ENCODE results near the gene RAC3.

Gene RAC3

DNA sequence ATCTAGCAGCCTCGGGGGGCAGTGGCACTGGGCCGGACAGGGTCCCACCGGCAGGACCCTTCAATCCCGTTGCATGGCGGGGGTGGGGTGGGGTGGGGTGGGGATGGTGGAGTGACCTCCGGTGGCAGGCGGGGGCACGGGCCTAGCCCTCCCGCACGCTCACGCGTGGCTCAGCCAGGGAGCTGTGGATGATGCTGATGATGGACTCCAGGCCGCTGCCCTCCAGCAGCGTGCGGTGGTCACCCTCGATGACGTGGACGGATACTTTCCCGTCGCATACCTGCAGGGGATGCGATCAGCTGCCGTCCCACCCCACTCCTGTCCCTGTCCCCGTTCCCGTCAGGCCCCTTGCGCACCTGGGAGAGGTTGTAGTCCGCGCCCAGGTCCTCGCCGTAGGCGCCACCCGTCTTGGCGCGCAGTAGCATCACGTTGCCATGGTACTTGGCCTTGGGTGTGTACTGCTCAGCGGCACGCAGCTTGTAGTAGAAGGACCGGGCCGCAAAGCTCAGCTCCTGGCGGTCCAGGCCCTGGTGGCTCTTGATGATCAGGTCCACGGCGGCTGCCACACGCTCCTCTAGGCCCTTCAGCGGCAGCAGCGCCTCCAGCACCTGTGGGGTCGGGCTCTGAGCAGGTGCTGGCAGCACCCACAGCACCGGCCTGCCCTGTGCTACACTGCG lies 47.7 kb downstream of the RAC3 start:
- no peak for DNase-seq

DNA sequence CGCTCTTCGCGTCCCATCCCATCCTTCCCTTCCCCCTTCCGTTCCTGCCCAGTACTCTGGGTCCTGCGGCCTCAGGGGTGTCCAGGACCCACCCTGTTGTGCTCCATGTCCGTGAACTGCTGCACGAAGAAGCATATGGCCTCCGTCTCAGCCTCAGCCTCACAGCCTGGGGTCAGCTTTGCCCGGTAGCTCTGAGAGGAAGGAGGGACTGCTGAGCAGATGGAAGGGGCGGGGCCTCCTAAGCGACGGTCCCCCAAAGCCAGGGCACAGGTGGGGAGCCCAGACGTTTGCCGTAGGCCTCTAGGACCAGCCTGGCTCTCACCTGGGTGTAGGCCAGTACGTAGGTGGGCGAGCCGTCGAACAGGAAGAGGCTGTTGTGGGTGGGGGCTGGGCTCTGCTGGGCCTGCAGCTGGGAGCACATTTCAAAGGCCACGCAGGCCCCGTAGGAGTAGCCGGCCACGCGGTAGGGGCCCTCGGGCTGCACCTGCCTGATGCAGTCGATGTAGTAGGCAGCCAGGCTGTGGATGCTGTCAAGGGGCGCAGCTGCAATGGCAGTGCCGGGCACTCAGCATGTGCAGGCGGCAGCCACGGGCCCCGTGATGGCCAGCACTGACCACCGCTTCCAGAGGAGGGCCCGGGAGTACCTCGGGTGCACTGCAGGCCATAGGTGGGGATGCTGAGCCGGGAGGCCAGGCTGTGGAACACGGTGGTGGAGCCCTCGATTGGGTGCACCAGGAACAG lies 48.7 kb downstream of the RAC3 start:
- DNase-seq = no peak

DNA sequence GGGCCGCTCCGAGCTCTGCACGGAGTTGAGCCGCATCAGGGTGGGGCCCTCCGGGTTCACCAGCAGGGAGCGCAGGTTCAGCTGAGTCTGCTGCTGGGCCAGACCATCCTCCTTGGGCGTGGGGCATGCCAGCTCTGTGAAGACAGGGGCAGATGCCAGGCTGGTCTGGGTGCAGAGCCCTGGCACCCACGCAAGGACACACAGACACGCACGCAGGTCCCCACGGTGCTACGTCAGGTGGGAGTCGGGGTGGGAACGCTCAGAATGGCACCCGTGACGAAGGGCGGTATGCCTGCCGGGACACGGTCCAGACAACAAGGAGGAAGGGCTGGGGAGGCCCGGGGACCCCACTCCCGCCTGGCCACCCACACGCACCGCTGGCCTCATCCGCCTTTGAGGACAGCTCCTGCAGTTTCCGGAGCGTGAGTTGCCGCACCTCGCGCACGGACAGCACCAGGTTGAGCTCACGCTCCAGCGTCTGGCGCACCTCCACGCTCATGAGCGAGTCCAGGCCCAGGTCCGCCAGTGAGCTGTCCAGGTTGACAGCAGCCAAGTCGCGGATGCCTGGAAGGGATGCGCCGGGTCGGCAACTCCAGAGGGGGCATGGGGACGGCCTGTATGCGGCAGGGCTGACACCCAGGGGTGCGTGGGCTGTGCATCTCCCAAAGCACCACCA lies 49.4 kb downstream of the RAC3 start:
- DNase-seq = no peak

- DNase-seq = no peak
Measured at GRCh38 chr17:82081546-82081945, 50.1 kb downstream of the RAC3 start.

DNA sequence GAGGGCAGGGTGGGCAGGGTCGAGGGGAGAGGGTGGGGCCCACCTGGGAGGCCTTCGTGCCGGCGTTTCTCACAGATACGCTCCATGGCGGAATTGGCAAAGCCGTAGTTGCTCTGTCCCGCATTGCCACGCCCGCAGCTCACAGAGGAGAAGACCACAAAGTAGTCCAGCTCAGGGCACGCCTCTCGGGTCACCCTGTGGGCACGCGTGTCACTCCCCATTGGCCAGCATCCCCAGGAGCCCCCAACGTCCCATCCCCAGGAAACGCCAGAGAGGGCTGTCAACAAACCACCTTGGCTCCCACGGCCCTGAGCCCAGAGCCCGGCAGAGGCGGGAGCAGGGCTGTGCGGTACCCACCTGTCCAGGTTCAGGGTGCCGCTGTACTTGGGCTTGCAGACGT lies 50.5 kb downstream of the RAC3 start:
- no peak for DNase-seq

GRCh38 chr17:82082456-82082855 lies 51.0 kb downstream of the RAC3 start:
- no peak for DNase-seq

DNA sequence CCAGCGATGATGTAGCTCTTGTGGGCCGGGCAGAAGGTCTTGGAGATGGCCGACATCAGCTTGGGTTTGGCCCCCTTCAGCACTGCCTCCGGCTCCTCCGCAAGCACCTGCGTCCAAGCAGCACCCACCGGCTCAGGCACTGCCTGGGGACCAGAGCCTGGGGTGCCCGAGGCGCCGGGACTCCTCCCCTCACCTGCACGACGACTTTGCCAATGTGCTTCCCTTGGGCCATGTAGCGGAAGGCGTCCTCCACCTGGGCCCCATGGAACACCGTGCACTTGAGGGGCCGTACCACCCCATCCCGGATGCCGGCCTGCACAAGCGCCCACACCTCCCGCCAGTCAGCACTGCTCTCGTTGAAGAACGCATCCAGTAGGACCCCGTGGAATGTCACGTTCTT lies 51.5 kb downstream of the RAC3 start:
- DNase-seq = no peak
